Muscle of leg (tissue), 11 donors: Measurements from ENCODE around the gene TMEM41B. TPM values are rescaled to one million over a fixed set of nuclear protein-coding genes. Genes with fewer than 3 reads are reported as not detected.
"Not testable (repeated sequence)": the region's sequence is repeated elsewhere in the genome, so short reads cannot be mapped to it uniquely, and the experiment has no call there.

Experiments
- DNase-seq: peaks from one replicate; pipeline ENCODE4 v3.0.0; 2013
- H3K27ac ChIP-seq: one replicate; pipeline ENCODE4 v1.5.1; 2013; ENCODE audit warnings: mild to moderate bottlenecking, low read length, control low read depth
- H3K27me3 ChIP-seq: one replicate; pipeline ENCODE4 v1.6.1; 2013; ENCODE audit warnings: low read length; ENCODE audit not compliant: control insufficient read depth, insufficient read depth
- H3K36me3 ChIP-seq: one replicate; pipeline ENCODE4 v1.6.1; 2013; ENCODE audit warnings: low read length; ENCODE audit not compliant: control insufficient read depth, insufficient read depth
- H3K4me1 ChIP-seq: one replicate; pipeline ENCODE4 v1.6.1; 2013; ENCODE audit warnings: low read length; ENCODE audit not compliant: control insufficient read depth, insufficient read depth
- H3K4me3 ChIP-seq: one replicate; pipeline ENCODE4 v1.5.1; 2013; ENCODE audit warnings: low read length, control low read depth
- H3K9me3 ChIP-seq: replicated peaks from 2 replicates; pipeline ENCODE4 v1.6.1; 2013; ENCODE audit warnings: low read depth, low read length; ENCODE audit not compliant: control insufficient read depth
- WGBS: methylation state at CpG from one replicate; pipeline ENCODE4 v1.1.5; 2013; ENCODE audit warnings: missing lambda C conversion rate; ENCODE audit not compliant: insufficient coverage; 5-methylcytosine and 5-hydroxymethylcytosine counted together
- polyA plus RNA-seq, 8 donors: library from polyadenylated mRNA; unstranded; fragments of 120-200 nt; gene quantifications; one replicate each; pipeline versions ENCODE4 v1.2.1 to v1.2.3, GENCODE V29; 2013; ENCODE audit warnings: inconsistent platforms in 1 of 8, low replicate concordance in 1 of 8; ENCODE audit not compliant: insufficient read length in 8 of 8, insufficient read depth in 1 of 8
- total RNA-seq: library from RNA; stranded (reverse); fragments of 120-200 nt; gene quantifications from one replicate; pipeline ENCODE4 v1.2.4, GENCODE V29; 2013

The TMEM41B gene
- total and polyA plus RNA-seq, 9 donors: 10.7 to 16.7 (median 13.9) TPM

GRCh38 chr11:9273376-9274336 is 40.7 kb downstream of the TMEM41B start:
- H3K27me3 ChIP-seq: no peaks in the 10 kb centered on the region
- H3K27ac ChIP-seq: peak overlapping the region; percentile 13
- H3K4me1 ChIP-seq: peaks cover 16% of the 10 kb centered on the region
- 100% methylated on average over 1 of the region's 15 CpGs for WGBS
- H3K4me3 ChIP-seq: no peak overlapping the region
- H3K36me3 ChIP-seq: peaks cover 7% of the 10 kb centered on the region
- no peaks in the 10 kb centered on the region for H3K9me3 ChIP-seq
- peak; percentile 61 for DNase-seq

GRCh38 chr11:9269492-9270013 is 44.8 kb downstream of the TMEM41B start:
- Histone ChIP-seq H3K4me1 (peaks cover 13% of the 10 kb centered on the region), H3K4me3 (no peak overlapping the region), H3K27ac (peak overlapping the region; percentile 42), H3K27me3 (no peaks in the 10 kb centered on the region), H3K36me3 (no peaks in the 10 kb centered on the region), H3K9me3 (no peaks in the 10 kb centered on the region)
- DNase-seq: peak; percentile 27
- WGBS: 67% methylated on average over 1 of the region's 2 CpGs

GRCh38 chr11:9267680-9268079 is 46.7 kb downstream of the TMEM41B start:
- no peaks in the 10 kb centered on the region for H3K27me3 ChIP-seq
- H3K36me3 ChIP-seq: no peaks in the 10 kb centered on the region
- WGBS: 60% methylated on average over 4 of the region's 4 CpGs
- H3K4me1 ChIP-seq: peaks cover 16% of the 10 kb centered on the region
- H3K27ac ChIP-seq: no peak overlapping the region
- no peak for DNase-seq
- no peaks in the 10 kb centered on the region for H3K9me3 ChIP-seq
- no peak overlapping the region for H3K4me3 ChIP-seq

- Histone ChIP-seq H3K27ac (no peak overlapping the region), H3K27me3 (no peaks in the 10 kb centered on the region), H3K9me3 (no peaks in the 10 kb centered on the region), H3K4me1 (peaks cover 16% of the 10 kb centered on the region), H3K36me3 (no peaks in the 10 kb centered on the region), H3K4me3 (no peak overlapping the region)
- 88% methylated on average over 2 of the region's 8 CpGs for WGBS
- no peak for DNase-seq
Observed at GRCh38 chr11:9266926-9267325, 47.5 kb downstream of the TMEM41B start.

- Histone ChIP-seq H3K36me3 (no peaks in the 10 kb centered on the region), H3K9me3 (no peaks in the 10 kb centered on the region), H3K27me3 (no peaks in the 10 kb centered on the region), H3K4me3 (no peak overlapping the region), H3K4me1 (peaks cover 16% of the 10 kb centered on the region), H3K27ac (no peak overlapping the region)
- WGBS: 73% methylated on average over 7 of the region's 13 CpGs
- peak; percentile 16 for DNase-seq
Observed at GRCh38 chr11:9266132-9266736, 48.2 kb downstream of the TMEM41B start.

- 0% methylated on average over 38 of the region's 63 CpGs for WGBS
Observed at GRCh38 chr11:9265211-9266131, 48.9 kb downstream of the TMEM41B start, which contains the start of gene DENND5A. Gene DENND5A (minus strand): TSS chr11:9265350. CDS start chr11:9265069, 281 bp downstream.

GRCh38 chr11:9264316-9265210 is 49.8 kb downstream of the TMEM41B start:
- Histone ChIP-seq H3K9me3 (no peaks in the 10 kb centered on the region), H3K36me3 (no peaks in the 10 kb centered on the region), H3K27ac (peak overlapping the region; percentile 99), H3K4me3 (peak overlapping the region; percentile 99), H3K4me1 (peaks cover 21% of the 10 kb centered on the region), H3K27me3 (no peaks in the 10 kb centered on the region)
- peak; percentile 95 for DNase-seq
- under 1% methylated on average over 69 of the region's 76 CpGs for WGBS

More at GRCh38 chr11:9265211-9266131, 48.9 kb downstream of the TMEM41B start, which contains the start of gene DENND5A:
- peak within 1 kb of the TSS; percentile 99 for H3K27ac ChIP-seq
- H3K27me3 ChIP-seq: no peaks in the 10 kb centered on the region
- H3K4me3 ChIP-seq: peak within 1 kb of the TSS; percentile 99
- peaks cover 19% of the 10 kb centered on the region for H3K4me1 ChIP-seq
- no peaks in the 10 kb centered on the region for H3K9me3 ChIP-seq
- peak; percentile 96 for DNase-seq
- no peaks in the 10 kb centered on the region for H3K36me3 ChIP-seq

- 0% methylated on average over 5 of the region's 9 CpGs for WGBS
- Histone ChIP-seq H3K4me1 (peaks cover 22% of the 10 kb centered on the region), H3K27ac (peak overlapping the region; percentile 99), H3K9me3 (no peaks in the 10 kb centered on the region), H3K36me3 (no peaks in the 10 kb centered on the region), H3K4me3 (peak overlapping the region; percentile 99), H3K27me3 (no peaks in the 10 kb centered on the region)
- DNase-seq: no peak
Observed at GRCh38 chr11:9263840-9264315, 50.5 kb downstream of the TMEM41B start.

- peaks cover 19% of the 10 kb centered on the region for H3K4me1 ChIP-seq
- not testable (repeated sequence) for H3K27ac ChIP-seq, H3K9me3 ChIP-seq, H3K4me3 ChIP-seq, H3K27me3 ChIP-seq, H3K36me3 ChIP-seq, DNase-seq
- WGBS: no CpG with 5 or more reads among the region's 2 CpGs
Observed at GRCh38 chr11:9260838-9261146, 53.6 kb downstream of the TMEM41B start.
